Endothelial cell of umbilical vein (primary cell): ENCODE data around the gene PSD2. TPM values are rescaled to one million over a fixed set of nuclear protein-coding genes. Genes with fewer than 3 reads are reported as not detected.

Experiments
- BruUV-seq: library from RNA; stranded (reverse); fragments of 400-500 nt; replicated peaks from 2 replicates; lab custom pipeline; 2021; lab: Mats Ljungman, UMichigan
- CTCF ChIA-PET: fragments of 300-600, 350-600 bp; sonication (Branson Sonifier 250); formaldehyde crosslinking; loops from one replicate; lab custom pipeline; 2021; ENCODE audit warnings: antibody characterized with exemption, inconsistent platforms; lab: Charles Lee
- POLR2A ChIA-PET: fragments of 300-600, 350-600 bp; sonication (Branson Sonifier 250); formaldehyde crosslinking; loops from one replicate; lab custom pipeline; 2021; ENCODE audit warnings: antibody characterized with exemption, inconsistent platforms; lab: Charles Lee
- DNase-seq: peaks from one replicate; pipeline ENCODE4 v3.0.0-alpha.2; 2011; ENCODE audit warnings: low read depth, low spot score
- FAIRE-seq: peaks from 2 replicates; lab custom pipeline; 2011; peaks lifted over from hg19 to GRCh38; lab: Jason Lieb, UNC
- H2AFZ ChIP-seq: 2 replicates; pipeline ENCODE4 v1.6.0; 2012; ENCODE audit warnings: low read depth, low read length, control low read depth, inconsistent platforms
- H3K27ac ChIP-seq: 2 replicates; pipeline ENCODE4 v1.5.1; 2011; ENCODE audit warnings: low read depth, mild to moderate bottlenecking, control low read depth, low read length, moderate library complexity; ENCODE audit not compliant: insufficient read depth
- H3K27me3 ChIP-seq, 2 experiments: 2 replicates each; pipeline versions ENCODE4 v1.6.0 to v1.6.1; 2011; ENCODE audit warnings: low read length in 2 of 2, mixed read lengths in 1 of 2; ENCODE audit not compliant: control insufficient read depth in 2 of 2, insufficient read depth in 2 of 2
- H3K36me3 ChIP-seq, 2 experiments: 2 replicates in 1 of 2; 3 replicates in 1 of 2; pipeline ENCODE4 v1.5.1; 2011; ENCODE audit warnings: low read length in 2 of 2, mild to moderate bottlenecking in 1 of 2, moderate library complexity in 1 of 2; ENCODE audit not compliant: control insufficient read depth in 2 of 2, insufficient read depth in 2 of 2; ENCODE audit errors: extremely low read depth in 1 of 2
- H3K4me1 ChIP-seq: 3 replicates; pipeline ENCODE4 v1.5.1; 2011; ENCODE audit warnings: mild to moderate bottlenecking, low read length; ENCODE audit not compliant: control insufficient read depth, insufficient read depth; ENCODE audit errors: extremely low read depth
- H3K4me2 ChIP-seq: 2 replicates; pipeline ENCODE4 v1.6.1; 2011; ENCODE audit warnings: low read length, control low read depth, mixed read lengths; ENCODE audit not compliant: insufficient read depth
- H3K4me3 ChIP-seq, 3 experiments: fragments of 200-600 bp in 1 of 3; sonication (generic), shearing (Covaris generic) in 1 of 3; replicated peaks in 1 of 3; 2 replicates each; pipeline ENCODE4 v1.5.1; 2011 to 2016; ENCODE audit warnings: control low read depth in 3 of 3, low read length in 3 of 3, mild to moderate bottlenecking in 2 of 3, inconsistent platforms in 1 of 3, low read depth in 1 of 3, moderate library complexity in 1 of 3; ENCODE audit not compliant: insufficient read depth in 1 of 3
- H3K79me2 ChIP-seq: 2 replicates; pipeline ENCODE4 v1.6.0; 2012; ENCODE audit warnings: low read length, inconsistent platforms; ENCODE audit not compliant: control insufficient read depth, insufficient read depth
- H3K9ac ChIP-seq: replicated peaks from 2 replicates; pipeline ENCODE3; 2011; ENCODE audit warnings: low read length, control low read depth; ENCODE audit not compliant: insufficient read depth; ENCODE audit errors: extremely low read depth
- H3K9me1 ChIP-seq: replicated peaks from 3 replicates; pipeline ENCODE4 v1.6.0; 2011; ENCODE audit warnings: mild to moderate bottlenecking, low read length; ENCODE audit not compliant: control insufficient read depth, insufficient read depth; ENCODE audit errors: extremely low read depth
- H3K9me3 ChIP-seq: replicated peaks from 2 replicates; pipeline ENCODE4 v1.5.1; 2012; ENCODE audit warnings: low read length, inconsistent platforms; ENCODE audit not compliant: control insufficient read depth, insufficient read depth
- H4K20me1 ChIP-seq: replicated peaks from 2 replicates; pipeline ENCODE3; 2011; ENCODE audit warnings: mild to moderate bottlenecking, low read length; ENCODE audit not compliant: control insufficient read depth, insufficient read depth; ENCODE audit errors: extremely low read depth
- CTCF ChIP-seq, 2 donors: IDR thresholded peaks; 1 replicate in 1 of 2; 2 replicates in 1 of 2; pipeline ENCODE4 v1.5.1; 2011; ENCODE audit warnings: low read length in 2 of 2, mild to moderate bottlenecking in 2 of 2, moderate library complexity in 2 of 2, control low read depth in 1 of 2, inconsistent platforms in 1 of 2, low read depth in 1 of 2; ENCODE audit not compliant: insufficient read depth in 1 of 2; ENCODE audit errors: extremely low read depth in 1 of 2
- EZH2 ChIP-seq: IDR thresholded peaks from 2 replicates; pipeline ENCODE4 v1.6.1; 2012; ENCODE audit warnings: borderline replicate concordance, low read depth, mild to moderate bottlenecking, moderate library complexity, low read length, inconsistent platforms; ENCODE audit not compliant: severe bottlenecking
- FOS ChIP-seq: IDR thresholded peaks from 2 replicates; pipeline ENCODE4 v1.6.1; 2011; ENCODE audit warnings: mild to moderate bottlenecking, low read length, moderate library complexity, borderline replicate concordance; ENCODE audit not compliant: insufficient read depth
- GATA2 ChIP-seq: IDR thresholded peaks from 2 replicates; pipeline ENCODE4 v1.7.0; 2011; ENCODE audit warnings: low read depth, mild to moderate bottlenecking, moderate library complexity, mixed read lengths, low read length; ENCODE audit not compliant: insufficient read length, insufficient read depth
- JUN ChIP-seq: IDR thresholded peaks from 2 replicates; pipeline ENCODE4 v1.6.1; 2011; ENCODE audit warnings: borderline replicate concordance, low read depth; ENCODE audit not compliant: insufficient read length, insufficient read depth
- MAX ChIP-seq: IDR thresholded peaks from 2 replicates; pipeline ENCODE4 v1.6.1; 2011; ENCODE audit not compliant: insufficient read depth, insufficient read length
- MYC ChIP-seq: IDR thresholded peaks from one replicate; pipeline ENCODE4 v1.6.1; 2011; ENCODE audit warnings: mild to moderate bottlenecking, low read depth, low read length
- POLR2A ChIP-seq: IDR thresholded peaks from 2 replicates; pipeline ENCODE4 v1.6.1; 2012; ENCODE audit warnings: low read depth, mild to moderate bottlenecking, control low read depth, low read length
- POLR2AphosphoS5 ChIP-seq: IDR thresholded peaks from 2 replicates; pipeline ENCODE4 v1.6.1; 2012; ENCODE audit warnings: low read depth, mild to moderate bottlenecking, control low read depth, low read length, moderate library complexity; ENCODE audit not compliant: insufficient read depth
- dilution Hi-C: fragments of 300-500 bp; cut with MboI; formaldehyde crosslinking; loops from one replicate; pipeline ENCODE4 v1.15.0; 2019; ENCODE audit warnings: low sequenced_read_pairs; ENCODE audit not compliant: extremely low pct_ligation_motif_present
- intact Hi-C: fragments of 100-400 bp; cut with micrococcal nuclease; formaldehyde crosslinking; loops from one replicate; pipeline ENCODE4 v1.10.0; 2022
- polyA plus RNA-seq, 4 experiments: library from polyadenylated mRNA; depleted of rRNA in 3 of 4; stranded (reverse) in 3 of 4; unstranded in 1 of 4; fragments of >200 nt; gene quantifications; 2 replicates each; pipeline versions ENCODE4 v1.2.1 to v1.2.3, GENCODE V29; 2011 to 2012; ENCODE audit warnings: missing spikeins in 1 of 4
- total RNA-seq: library from RNA; stranded (reverse); gene quantifications from 2 replicates; pipeline ENCODE4 v1.2.3, GENCODE V29; 2021

The PSD2 gene
- total and polyA plus RNA-seq, 2 donors (not counting 3 experiments of a cell fraction or from before 2014, with no cell fraction given): not detected

GRCh38 chr5:139888370-139888769 lies 92.8 kb downstream of the PSD2 start:
- H3K9ac ChIP-seq: no peak overlapping the region
- CTCF ChIA-PET: interaction anchor here (0.6 to 1.0 kb wide), 2 partner anchors 101 to 260 kb away, joined by 3 read pairs; no protein-coding TSS in a partner anchor
- no peak overlapping the region for H3K27ac ChIP-seq
- H4K20me1 ChIP-seq: no peaks in the 10 kb centered on the region
- DNase-seq (no peak), FAIRE-seq (no peak)
- no peaks in the 10 kb centered on the region for H3K4me1 ChIP-seq
- H3K79me2 ChIP-seq: no peaks in the 10 kb centered on the region
- BruUV-seq: no TSS peak
- H3K9me3 ChIP-seq: no peaks in the 10 kb centered on the region
- H3K27me3 ChIP-seq: peaks cover 6 to 20% of the 10 kb centered on the region in 2 experiments
- no peak overlapping the region for H2AFZ ChIP-seq
- H3K4me2 ChIP-seq: no peak overlapping the region
- H3K9me1 ChIP-seq: no peaks in the 10 kb centered on the region
- H3K36me3 ChIP-seq: no peaks in the 10 kb centered on the region
- TF ChIP-seq POLR2AphosphoS5 (no peak), FOS (no peak), MAX (no peak), GATA2 (no peak), MYC (no peak), EZH2 (no peak), JUN (no peak), CTCF (IDR thresholded peaks at IDR 0.05; ENCODE audit: extremely low read depth in 1 of 2, insufficient read depth in 1 of 2, low read depth in 1 of 2, low read length in 2 of 2) (no peak), POLR2A (no peak)
- intact Hi-C loops: no loop called here
- dilution Hi-C loops: no loop called here
- H3K4me3 ChIP-seq: no peak overlapping the region
- POLR2A ChIA-PET: no interaction called here
